GM21423 (cell line): ENCODE results near the gene LEMD3.

ENCODE experiments used
- ATAC-seq: cut with Tn5 transposase; IDR thresholded peaks from one replicate; pipeline ENCODE4 v1.9.1; 2021; ENCODE audit warnings: mild to moderate bottlenecking, moderate library complexity; ENCODE audit not compliant: unreplicated experiment

LEMD3 gene

GRCh38 chr12:65168681-65169319 lies 583 bp upstream of the LEMD3 start:
- no peak for ATAC-seq

GRCh38 chr12:65170209-65170881 lies 962 bp downstream of the LEMD3 start:
- peak; percentile 48 for ATAC-seq

GRCh38 chr12:65171073-65171472 lies 1.7 kb downstream of the LEMD3 start:
- no peak for ATAC-seq

GRCh38 chr12:65171870-65172269 lies 2.5 kb downstream of the LEMD3 start:
- no peak for ATAC-seq

GRCh38 chr12:65175385-65175784 lies 6.0 kb downstream of the LEMD3 start:
- ATAC-seq, result no peak

DNA sequence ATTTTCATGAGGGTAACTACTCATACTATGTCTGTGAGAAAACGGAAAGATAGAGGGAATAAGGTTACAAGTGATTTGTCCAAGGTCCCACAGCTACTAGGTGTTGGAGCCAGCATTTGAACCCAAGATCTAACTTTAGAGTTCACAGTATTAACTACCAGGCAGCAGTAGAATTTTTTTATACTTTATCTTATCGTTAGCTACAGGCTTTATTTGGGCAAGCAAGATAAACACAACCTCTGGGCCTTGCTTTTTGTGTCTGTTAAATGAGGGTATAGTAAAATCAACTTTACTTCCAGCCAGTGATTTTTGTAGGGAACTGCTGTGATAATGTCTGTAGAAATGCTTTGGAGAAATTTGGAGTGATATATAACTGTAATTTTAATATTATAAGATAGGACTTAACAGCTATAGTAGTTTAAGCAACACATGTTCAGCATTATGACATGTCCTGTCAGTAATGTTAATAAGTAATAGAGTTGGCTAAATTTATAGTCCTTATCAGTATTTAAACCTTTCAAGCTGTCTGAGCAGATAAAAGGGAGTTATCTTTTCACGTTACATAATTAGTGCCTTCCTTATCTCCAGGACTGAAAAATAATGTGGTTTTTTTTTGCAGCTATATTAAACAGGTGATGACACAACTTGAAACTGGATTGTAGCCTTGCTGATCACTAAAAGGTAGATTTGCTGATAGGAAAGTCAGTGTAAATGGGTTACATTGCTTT lies 12.8 kb downstream of the LEMD3 start:
- no peak for ATAC-seq

DNA sequence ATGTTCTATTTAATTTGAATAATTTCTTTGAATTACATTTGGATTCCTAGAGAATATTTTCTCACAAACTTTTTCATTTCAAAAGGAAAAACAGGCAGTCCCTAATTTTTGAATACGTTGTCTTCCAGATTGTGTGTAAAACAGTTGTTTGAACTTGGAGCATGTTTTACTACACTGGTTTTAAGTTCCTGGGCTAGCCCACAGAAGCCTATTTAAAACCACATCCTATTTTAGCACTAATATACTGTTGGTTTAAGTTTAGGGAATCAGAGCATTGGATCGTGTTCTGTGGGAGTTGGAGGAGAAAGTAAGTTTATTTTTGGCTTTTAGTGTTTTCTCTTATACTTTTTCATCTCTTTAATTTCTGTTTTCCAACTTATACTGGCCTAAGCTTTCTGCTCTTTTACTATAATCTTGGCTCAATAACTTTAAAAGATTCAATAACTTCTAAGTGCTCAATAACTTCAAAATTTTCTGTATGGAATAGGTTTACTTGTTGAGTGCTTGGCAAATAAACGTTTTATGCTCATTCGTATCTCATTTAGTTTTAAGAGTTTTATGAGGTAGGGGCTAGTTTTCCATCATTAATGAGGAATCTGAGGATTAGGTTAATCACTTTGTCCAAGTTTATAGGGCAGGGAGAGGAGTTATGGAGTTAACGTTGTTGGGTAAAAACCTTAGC lies 14.9 kb downstream of the LEMD3 start:
- ATAC-seq, result no peak

- no peak for ATAC-seq
Observed at GRCh38 chr12:65184858-65185229, 15.5 kb downstream of the LEMD3 start.

DNA sequence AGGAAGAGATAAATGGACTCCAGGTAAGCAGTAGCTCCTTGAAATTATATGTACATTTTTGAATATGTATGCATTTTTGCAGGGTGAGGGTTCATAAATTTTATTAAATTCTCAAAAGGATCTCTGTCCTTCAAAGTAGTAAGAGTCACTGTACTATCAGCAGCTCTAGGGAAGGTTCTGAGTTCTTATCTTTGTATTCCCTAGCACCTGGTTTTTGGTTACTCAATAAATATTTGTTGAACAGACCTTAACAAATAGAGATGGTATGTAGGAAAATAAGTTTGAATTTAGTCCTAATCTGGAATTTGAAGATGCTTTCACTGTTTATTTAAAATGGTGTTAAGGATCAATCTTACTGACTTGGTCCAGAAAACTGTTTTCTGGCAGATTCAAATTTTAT lies 18.3 kb downstream of the LEMD3 start:
- ATAC-seq, result no peak

GRCh38 chr12:65188179-65188701 lies 18.9 kb downstream of the LEMD3 start:
- ATAC-seq, result peak; percentile 42

- peak; percentile 96 for ATAC-seq
Observed at GRCh38 chr12:65189028-65189718, 19.8 kb downstream of the LEMD3 start.

- ATAC-seq, result no peak
Observed at GRCh38 chr12:65192963-65193516, 23.7 kb downstream of the LEMD3 start.

GRCh38 chr12:65194949-65195348 lies 25.6 kb downstream of the LEMD3 start:
- ATAC-seq, result no peak

GRCh38 chr12:65195387-65196055 lies 26.1 kb downstream of the LEMD3 start:
- ATAC-seq, result no peak

- no peak for ATAC-seq
Observed at GRCh38 chr12:65196762-65197567, 27.6 kb downstream of the LEMD3 start.

- ATAC-seq, result no peak
Observed at GRCh38 chr12:65199604-65200003, 30.2 kb downstream of the LEMD3 start.

GRCh38 chr12:65200007-65200665 lies 30.8 kb downstream of the LEMD3 start:
- ATAC-seq, result no peak

- ATAC-seq, result no peak
Observed at GRCh38 chr12:65203376-65203775, 34.0 kb downstream of the LEMD3 start.
